ENCODE data around the gene CTXN1. TPM values are rescaled to one million over a fixed set of nuclear protein-coding genes. Genes with fewer than 3 reads are reported as not detected.

CTXN1 gene
- total and polyA plus RNA-seq, 2 donors (not counting 1 experiment from before 2014, with no cell fraction given): not detected

- ChIA-PET POLR2A (no interaction called here), CTCF (interaction anchor here (0.6 kb wide), 1 partner anchor 650 kb away, joined by 3 read pairs; no protein-coding TSS in a partner anchor)
- H3K36me3 ChIP-seq (replicated peaks in 1 of 2; ENCODE audit: control extremely low read depth in 1 of 2, control insufficient read depth in 1 of 2, extremely low read depth in 1 of 2, insufficient read depth in 2 of 2, low read length in 1 of 2): peaks cover 3 to 65% of the 10 kb centered on the region in 2 experiments
- H3K4me2 ChIP-seq (replicated peaks; ENCODE audit: low read depth, low read length, poor library complexity, severe bottlenecking): no peak overlapping the region
- Mint-ChIP-seq H3K4me3 (no peak overlapping the region), H3K9me3 (ENCODE audit: insufficient read depth) (no peaks in the 10 kb centered on the region), H3K27me3 (no peaks in the 10 kb centered on the region), H3K4me1 (no peaks in the 10 kb centered on the region), H3K27ac (no peak overlapping the region)
- DNase-seq: no peak
- H3K9ac ChIP-seq (ENCODE audit: low read length): no peak overlapping the region
- no peaks in the 10 kb centered on the region for H4K20me1 ChIP-seq (ENCODE audit: control insufficient read depth, insufficient read depth, low read length, poor library complexity, severe bottlenecking)
- no peaks in the 10 kb centered on the region for H3K9me3 ChIP-seq (ENCODE audit: control extremely low read depth in 1 of 3, control insufficient read depth in 2 of 3, insufficient read depth in 1 of 3, low read length in 2 of 3)
- no peaks in the 10 kb centered on the region for H3K79me2 ChIP-seq (ENCODE audit: control insufficient read depth, insufficient read depth, low read length)
- ATAC-seq (ENCODE audit: low read depth): no peak
- H3K27ac ChIP-seq (ENCODE audit: low read length in 2 of 2): no peak overlapping the region
- H3K4me1 ChIP-seq (ENCODE audit: control insufficient read depth in 2 of 2, insufficient read depth in 2 of 2, low read length in 2 of 2): no peaks in the 10 kb centered on the region
- no peaks in the 10 kb centered on the region for H3K27me3 ChIP-seq (replicated peaks in 1 of 4; ENCODE audit: control extremely low read depth in 1 of 4, control insufficient read depth in 3 of 4, insufficient read depth in 4 of 4, low read length in 3 of 4)
- TF ChIP-seq CTCF (IDR thresholded peaks at IDR 0.05) (no peak), EZH2 (IDR thresholded peaks at IDR 0.05; ENCODE audit: borderline replicate concordance, insufficient read depth, low read depth, low read length, poor library complexity, severe bottlenecking) (no peak)
- no peak overlapping the region for H2AFZ ChIP-seq (ENCODE audit: insufficient read depth, low read depth, low read length, poor library complexity, severe bottlenecking)
- WGBS (ENCODE audit: insufficient coverage): 91% methylated on average over 6 of the region's 12 CpGs
- intact Hi-C loops (cut with micrococcal nuclease): no loop called here
- H3K4me3 ChIP-seq (ENCODE audit: control extremely low read depth in 1 of 5, extremely low read depth in 1 of 5, insufficient read depth in 1 of 5, low read depth in 2 of 5, low read length in 4 of 5): no peak overlapping the region
Observed at GRCh38 chr19:7965259-7965841, 39.4 kb upstream of the CTXN1 start.

GRCh38 chr19:7963566-7963965 lies 37.6 kb upstream of the CTXN1 start:
- POLR2A ChIA-PET: no interaction called here
- H3K27me3 Mint-ChIP-seq: no peaks in the 10 kb centered on the region
- peaks cover 3 to 60% of the 10 kb centered on the region in 2 experiments for H3K36me3 ChIP-seq (replicated peaks in 1 of 2; ENCODE audit: control extremely low read depth in 1 of 2, control insufficient read depth in 1 of 2, extremely low read depth in 1 of 2, insufficient read depth in 2 of 2, low read length in 1 of 2)
- no peaks in the 10 kb centered on the region for H3K4me1 Mint-ChIP-seq
- H3K9me3 ChIP-seq (ENCODE audit: control extremely low read depth in 1 of 3, control insufficient read depth in 2 of 3, insufficient read depth in 1 of 3, low read length in 2 of 3): no peaks in the 10 kb centered on the region
- H3K4me2 ChIP-seq (replicated peaks; ENCODE audit: low read depth, low read length, poor library complexity, severe bottlenecking): no peak overlapping the region
- H3K4me3 ChIP-seq (ENCODE audit: control extremely low read depth in 1 of 5, extremely low read depth in 1 of 5, insufficient read depth in 1 of 5, low read depth in 2 of 5, low read length in 4 of 5): no peak overlapping the region
- H3K27me3 ChIP-seq (replicated peaks in 1 of 4; ENCODE audit: control extremely low read depth in 1 of 4, control insufficient read depth in 3 of 4, insufficient read depth in 4 of 4, low read length in 3 of 4): no peaks in the 10 kb centered on the region
- intact Hi-C loops (cut with micrococcal nuclease): no loop called here
- no peaks in the 10 kb centered on the region for H3K79me2 ChIP-seq (ENCODE audit: control insufficient read depth, insufficient read depth, low read length)
- H3K9ac ChIP-seq (ENCODE audit: low read length): no peak overlapping the region
- TF ChIP-seq EZH2 (IDR thresholded peaks at IDR 0.05; ENCODE audit: borderline replicate concordance, insufficient read depth, low read depth, low read length, poor library complexity, severe bottlenecking): no peak
- TF ChIP-seq CTCF (IDR thresholded peaks at IDR 0.05): no peak
- WGBS (ENCODE audit: insufficient coverage): 98% methylated on average over 25 of the region's 25 CpGs
- no peaks in the 10 kb centered on the region for H3K4me1 ChIP-seq (ENCODE audit: control insufficient read depth in 2 of 2, insufficient read depth in 2 of 2, low read length in 2 of 2)
- no peaks in the 10 kb centered on the region for H3K9me3 Mint-ChIP-seq (ENCODE audit: insufficient read depth)
- H3K4me3 Mint-ChIP-seq: no peak overlapping the region
- CTCF ChIA-PET: no interaction called here
- ATAC-seq (ENCODE audit: low read depth) (no peak), DNase-seq (no peak)
- H4K20me1 ChIP-seq (ENCODE audit: control insufficient read depth, insufficient read depth, low read length, poor library complexity, severe bottlenecking): no peaks in the 10 kb centered on the region
- H3K27ac ChIP-seq (ENCODE audit: low read length in 2 of 2): no peak overlapping the region
- no peak overlapping the region for H2AFZ ChIP-seq (ENCODE audit: insufficient read depth, low read depth, low read length, poor library complexity, severe bottlenecking)
- no peak overlapping the region for H3K27ac Mint-ChIP-seq
